VCaP (cell line): ENCODE results near the gene RIOK3.

Experiments
- H3K27ac ChIP-seq: fragments of 450-650 bp; 2 replicates; pipeline ENCODE4 v1.5.1; 2017
- CTCF ChIP-seq: fragments of 450-650 bp; conservative IDR thresholded peaks from 2 replicates; pipeline ENCODE4 v1.5.1; 2017; ENCODE audit warnings: mild to moderate bottlenecking, moderate library complexity

RIOK3 gene

GRCh38 chr18:23462876-23463275 is 9.8 kb downstream of the RIOK3 start:
- no peak for TF ChIP-seq CTCF
- no peak overlapping the region for H3K27ac ChIP-seq

GRCh38 chr18:23468753-23469459 is 15.8 kb downstream of the RIOK3 start:
- TF ChIP-seq CTCF = no peak
- H3K27ac ChIP-seq = no peak overlapping the region

- TF ChIP-seq CTCF = no peak
- H3K27ac ChIP-seq = no peak overlapping the region
Observed at GRCh38 chr18:23470620-23471387, 17.7 kb downstream of the RIOK3 start.

- no peak overlapping the region for H3K27ac ChIP-seq
- no peak for TF ChIP-seq CTCF
Observed at GRCh38 chr18:23471486-23471885, 18.4 kb downstream of the RIOK3 start.

- TF ChIP-seq CTCF = no peak
- H3K27ac ChIP-seq = no peak overlapping the region
Observed at GRCh38 chr18:23479829-23480505, 26.9 kb downstream of the RIOK3 start.

- no peak overlapping the region for H3K27ac ChIP-seq
- no peak for TF ChIP-seq CTCF
Observed at GRCh38 chr18:23484561-23485182, 31.6 kb downstream of the RIOK3 start.

- H3K27ac ChIP-seq = no peak overlapping the region
- TF ChIP-seq CTCF = no peak
Observed at GRCh38 chr18:23485386-23485785, 32.3 kb downstream of the RIOK3 start.
